Calu3 (cell line): ENCODE measurements around the gene SLC4A5. TPM values are rescaled to one million over a fixed set of nuclear protein-coding genes. Genes with fewer than 3 reads are reported as not detected.

Experiments used
- BruUV-seq: library from RNA; stranded (reverse); fragments of 400-500 nt; replicated peaks from 2 replicates; lab custom pipeline; 2021; lab: Mats Ljungman, UMichigan
- CTCF ChIA-PET: fragments of 300-600 bp; sonication (Branson Sonifier 250); formaldehyde crosslinking; loops from one replicate; lab custom pipeline; 2022; ENCODE audit warnings: antibody characterized with exemption; lab: Charles Lee
- DNase-seq: peaks from one replicate; pipeline ENCODE4 v3.0.0; 2022
- H3K27ac Mint-ChIP-seq: one replicate; pipeline ENCODE4 v1.8.0; 2022; ENCODE audit warnings: mixed read lengths; ENCODE audit not compliant: unreplicated experiment
- H3K27me3 Mint-ChIP-seq: one replicate; pipeline ENCODE4 v1.8.0; 2022; ENCODE audit warnings: mixed read lengths; ENCODE audit not compliant: unreplicated experiment
- H3K36me3 Mint-ChIP-seq: one replicate; pipeline ENCODE4 v1.8.0; 2022; ENCODE audit warnings: mild to moderate bottlenecking, moderate library complexity, mixed read lengths; ENCODE audit not compliant: insufficient read depth, unreplicated experiment
- H3K4me1 Mint-ChIP-seq: one replicate; pipeline ENCODE4 v1.8.0; 2022; ENCODE audit warnings: mild to moderate bottlenecking, low read depth, mixed read lengths; ENCODE audit not compliant: unreplicated experiment
- H3K4me3 Mint-ChIP-seq: one replicate; pipeline ENCODE4 v1.8.0; 2022; ENCODE audit warnings: mild to moderate bottlenecking, low read depth, moderate library complexity, mixed read lengths; ENCODE audit not compliant: unreplicated experiment
- H3K9me3 Mint-ChIP-seq: one replicate; pipeline ENCODE4 v1.8.0; 2022; ENCODE audit warnings: low read depth, mixed read lengths; ENCODE audit not compliant: unreplicated experiment
- CTCF ChIP-seq: fragments of 200-600 bp; IDR thresholded peaks from one replicate; pipeline ENCODE4 v1.8.0; 2022; ENCODE audit warnings: antibody characterized with exemption; ENCODE audit not compliant: unreplicated experiment
- intact Hi-C: fragments of 100-400 bp; cut with micrococcal nuclease; formaldehyde crosslinking; loops from one replicate; pipeline ENCODE4 v1.10.0; 2022; ENCODE audit not compliant: unreplicated experiment
- total RNA-seq: library from RNA; stranded (reverse); gene quantifications from 2 replicates; pipeline ENCODE4 v1.2.3, GENCODE V29; 2022

Gene SLC4A5
- total RNA-seq, 1 experiment from 2014 or later = 7.0 TPM

GRCh38 chr2:74293191-74293991 lies 49.8 kb downstream of the SLC4A5 start:
- H3K4me1 Mint-ChIP-seq = no peaks in the 10 kb centered on the region

GRCh38 chr2:74292751-74293150 lies 50.5 kb downstream of the SLC4A5 start:
- no peaks in the 10 kb centered on the region for H3K9me3 Mint-ChIP-seq
- CTCF ChIA-PET = no interaction called here
- H3K27me3 Mint-ChIP-seq = no peaks in the 10 kb centered on the region
- TF ChIP-seq CTCF = no peak
- intact Hi-C loops = no loop called here
- no peaks in the 10 kb centered on the region for H3K36me3 Mint-ChIP-seq
- no peak for DNase-seq
- no peaks in the 10 kb centered on the region for H3K4me1 Mint-ChIP-seq
- no TSS peak for BruUV-seq
- no peak overlapping the region for H3K4me3 Mint-ChIP-seq
- no peak overlapping the region for H3K27ac Mint-ChIP-seq

More at GRCh38 chr2:74293191-74293991, 49.8 kb downstream of the SLC4A5 start:
- no peak for DNase-seq
- intact Hi-C loops = no loop called here
- CTCF ChIA-PET = no interaction called here
- H3K27ac Mint-ChIP-seq = no peak overlapping the region
- no TSS peak for BruUV-seq
- H3K9me3 Mint-ChIP-seq = no peaks in the 10 kb centered on the region
- TF ChIP-seq CTCF = no peak
- H3K4me3 Mint-ChIP-seq = no peak overlapping the region
- H3K27me3 Mint-ChIP-seq = no peaks in the 10 kb centered on the region
- no peaks in the 10 kb centered on the region for H3K36me3 Mint-ChIP-seq

GRCh38 chr2:74291886-74292621 lies 51.2 kb downstream of the SLC4A5 start:
- DNase-seq = no peak
- no peaks in the 10 kb centered on the region for H3K27me3 Mint-ChIP-seq
- H3K36me3 Mint-ChIP-seq = no peaks in the 10 kb centered on the region
- H3K9me3 Mint-ChIP-seq = no peaks in the 10 kb centered on the region
- no peak overlapping the region for H3K4me3 Mint-ChIP-seq
- no peak overlapping the region for H3K27ac Mint-ChIP-seq
- no TSS peak for BruUV-seq
- no peaks in the 10 kb centered on the region for H3K4me1 Mint-ChIP-seq
- TF ChIP-seq CTCF = no peak
- CTCF ChIA-PET = no interaction called here
- intact Hi-C loops = no loop called here

- H3K36me3 Mint-ChIP-seq = no peaks in the 10 kb centered on the region
- no peak for TF ChIP-seq CTCF
- H3K27me3 Mint-ChIP-seq = no peaks in the 10 kb centered on the region
- no peak for DNase-seq
- no peak overlapping the region for H3K4me3 Mint-ChIP-seq
- no TSS peak for BruUV-seq
- CTCF ChIA-PET = no interaction called here
- no peak overlapping the region for H3K27ac Mint-ChIP-seq
- no peaks in the 10 kb centered on the region for H3K4me1 Mint-ChIP-seq
- intact Hi-C loops = no loop called here
- no peaks in the 10 kb centered on the region for H3K9me3 Mint-ChIP-seq
These were observed 52.0 kb downstream of the SLC4A5 start for GRCh38 chr2:74291218-74291544.
